GM21423 (cell line): ENCODE results near the gene EPHB2.

Source experiments
- ATAC-seq: cut with Tn5 transposase; IDR thresholded peaks from one replicate; pipeline ENCODE4 v1.9.1; 2021; ENCODE audit warnings: mild to moderate bottlenecking, moderate library complexity; ENCODE audit not compliant: unreplicated experiment

The EPHB2 gene

GRCh38 chr1:22815421-22816066, 104.9 kb downstream of the EPHB2 start:
- no peak for ATAC-seq

- ATAC-seq = no peak
Observed at GRCh38 chr1:22816067-22816775, 105.6 kb downstream of the EPHB2 start.

GRCh38 chr1:22816803-22817202, 106.2 kb downstream of the EPHB2 start:
- ATAC-seq = no peak

GRCh38 chr1:22817462-22817861, 106.8 kb downstream of the EPHB2 start:
- ATAC-seq = no peak

GRCh38 chr1:22818061-22818770, 107.6 kb downstream of the EPHB2 start:
- no peak for ATAC-seq

- ATAC-seq = no peak
Observed at GRCh38 chr1:22819361-22819760, 108.7 kb downstream of the EPHB2 start.

- ATAC-seq = no peak
Observed at GRCh38 chr1:22821027-22821426, 110.4 kb downstream of the EPHB2 start.

- ATAC-seq = no peak
Observed at GRCh38 chr1:22822371-22822770, 111.7 kb downstream of the EPHB2 start.

- ATAC-seq = no peak
Observed at GRCh38 chr1:22824466-22824865, 113.8 kb downstream of the EPHB2 start.

- ATAC-seq = no peak
Observed at GRCh38 chr1:22824975-22825374, 114.3 kb downstream of the EPHB2 start.

- ATAC-seq = no peak
Observed at GRCh38 chr1:22825486-22826189, 115.0 kb downstream of the EPHB2 start.

GRCh38 chr1:22826604-22827580, 116.3 kb downstream of the EPHB2 start:
- no peak for ATAC-seq

GRCh38 chr1:22827666-22828483, 117.2 kb downstream of the EPHB2 start:
- ATAC-seq = no peak

- no peak for ATAC-seq
Observed at GRCh38 chr1:22828484-22829308, 118.1 kb downstream of the EPHB2 start.

GRCh38 chr1:22829309-22829989, 118.8 kb downstream of the EPHB2 start:
- ATAC-seq = no peak

GRCh38 chr1:22830041-22830566, 119.5 kb downstream of the EPHB2 start:
- no peak for ATAC-seq

GRCh38 chr1:22830757-22831340, 120.2 kb downstream of the EPHB2 start:
- no peak for ATAC-seq
